Measurements from ENCODE around the gene POFUT2.

DNA sequence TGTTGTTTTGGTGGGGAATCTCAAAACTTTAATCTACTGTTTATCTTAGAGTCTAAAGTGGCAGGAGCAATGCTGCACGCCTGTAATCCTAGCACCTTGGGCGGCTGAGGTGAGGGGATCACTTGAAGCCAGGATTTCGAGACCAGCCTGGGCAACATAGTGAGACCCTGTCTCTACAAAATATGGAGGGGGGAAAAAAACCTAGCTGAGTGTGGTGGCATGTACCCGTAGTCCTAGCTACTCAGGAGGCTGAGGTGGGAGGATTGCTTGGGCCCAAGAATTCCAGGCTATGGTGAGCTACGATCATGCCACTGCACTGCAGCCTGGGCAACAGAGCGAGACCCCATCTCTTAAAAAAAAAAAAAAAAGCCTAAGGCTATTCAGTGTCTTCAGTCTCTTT lies 38.1 kb downstream of the POFUT2 start:
- TF ChIP-seq EZH2 (IDR thresholded peaks at IDR 0.05; ENCODE audit: borderline replicate concordance, insufficient read depth, low read length, poor library complexity, severe bottlenecking) (no peak), TAF1 (IDR thresholded peaks at IDR 0.05; ENCODE audit: low read depth) (no peak), POLR2AphosphoS5 (IDR thresholded peaks at IDR 0.05) (no peak), MXI1 (conservative IDR thresholded peaks at IDR 0.05; ENCODE audit: poor library complexity, severe bottlenecking) (no peak)
- TF ChIP-seq, protein P1, sequence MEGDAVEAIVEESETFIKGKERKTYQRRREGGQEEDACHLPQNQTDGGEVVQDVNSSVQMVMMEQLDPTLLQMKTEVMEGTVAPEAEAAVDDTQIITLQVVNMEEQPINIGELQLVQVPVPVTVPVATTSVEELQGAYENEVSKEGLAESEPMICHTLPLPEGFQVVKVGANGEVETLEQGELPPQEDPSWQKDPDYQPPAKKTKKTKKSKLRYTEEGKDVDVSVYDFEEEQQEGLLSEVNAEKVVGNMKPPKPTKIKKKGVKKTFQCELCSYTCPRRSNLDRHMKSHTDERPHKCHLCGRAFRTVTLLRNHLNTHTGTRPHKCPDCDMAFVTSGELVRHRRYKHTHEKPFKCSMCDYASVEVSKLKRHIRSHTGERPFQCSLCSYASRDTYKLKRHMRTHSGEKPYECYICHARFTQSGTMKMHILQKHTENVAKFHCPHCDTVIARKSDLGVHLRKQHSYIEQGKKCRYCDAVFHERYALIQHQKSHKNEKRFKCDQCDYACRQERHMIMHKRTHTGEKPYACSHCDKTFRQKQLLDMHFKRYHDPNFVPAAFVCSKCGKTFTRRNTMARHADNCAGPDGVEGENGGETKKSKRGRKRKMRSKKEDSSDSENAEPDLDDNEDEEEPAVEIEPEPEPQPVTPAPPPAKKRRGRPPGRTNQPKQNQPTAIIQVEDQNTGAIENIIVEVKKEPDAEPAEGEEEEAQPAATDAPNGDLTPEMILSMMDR (IDR thresholded peaks at IDR 0.05; ENCODE audit: poor library complexity, severe bottlenecking), result no peak
